GM23248 (cell line): Measurements from ENCODE around the gene PPFIA4. TPM values are rescaled to one million over a fixed set of nuclear protein-coding genes. Genes with fewer than 3 reads are reported as not detected.

ENCODE experiments used
- DNase-seq: peaks from one replicate; pipeline ENCODE4 v3.0.0-alpha.2; 2015
- H2AFZ ChIP-seq: fragments of 200-600 bp; sonication (generic); 2 replicates; pipeline ENCODE4 v1.6.1; 2016; ENCODE audit warnings: antibody characterized with exemption
- H3F3A ChIP-seq: fragments of 200-600 bp; sonication (generic); 2 replicates; pipeline ENCODE4 v1.6.1; 2016; ENCODE audit warnings: mild to moderate bottlenecking, antibody characterized with exemption, mixed run types; ENCODE audit not compliant: insufficient read depth
- H3K27ac ChIP-seq: fragments of 200-600 bp; sonication (generic); 2 replicates; pipeline ENCODE4 v1.5.1; 2016; ENCODE audit warnings: mild to moderate bottlenecking
- H3K27me3 ChIP-seq: fragments of 200-600 bp; sonication (generic); replicated peaks from 2 replicates; pipeline ENCODE4 v1.6.1; 2016; ENCODE audit warnings: mild to moderate bottlenecking; ENCODE audit not compliant: insufficient read depth
- H3K36me3 ChIP-seq: fragments of 200-600 bp; sonication (generic); 2 replicates; pipeline ENCODE4 v1.6.1; 2016; ENCODE audit warnings: low read depth, mild to moderate bottlenecking
- H3K4me1 ChIP-seq: fragments of 200-600 bp; sonication (generic); 2 replicates; pipeline ENCODE4 v1.6.1; 2016; ENCODE audit warnings: mild to moderate bottlenecking; ENCODE audit not compliant: insufficient read depth
- H3K4me2 ChIP-seq: fragments of 200-600 bp; sonication (generic); one replicate; pipeline ENCODE4 v1.6.1; 2016; ENCODE audit warnings: mild to moderate bottlenecking; ENCODE audit not compliant: unreplicated experiment
- H3K4me3 ChIP-seq: fragments of 200-600 bp; sonication (generic); 2 replicates; pipeline ENCODE4 v1.5.1; 2016; ENCODE audit warnings: mild to moderate bottlenecking
- H3K79me2 ChIP-seq: fragments of 200-600 bp; sonication (generic); 2 replicates; pipeline ENCODE4 v1.6.1; 2016; ENCODE audit warnings: mild to moderate bottlenecking; ENCODE audit not compliant: insufficient read depth
- H3K9ac ChIP-seq: fragments of 200-600 bp; sonication (generic); 2 replicates; pipeline ENCODE4 v1.6.1; 2016; ENCODE audit warnings: mild to moderate bottlenecking
- H3K9me2 ChIP-seq: fragments of 200-600 bp; sonication (generic); 2 replicates; pipeline ENCODE4 v1.6.1; 2016; ENCODE audit warnings: mixed run types, mild to moderate bottlenecking, moderate library complexity; ENCODE audit not compliant: insufficient read depth
- H3K9me3 ChIP-seq: fragments of 200-600 bp; sonication (generic); one replicate; pipeline ENCODE4 v1.6.1; 2017; ENCODE audit warnings: low read depth
- H4K20me1 ChIP-seq: fragments of 200-600 bp; sonication (generic); 2 replicates; pipeline ENCODE4 v1.6.0; 2016; ENCODE audit not compliant: insufficient read depth
- EZH2 ChIP-seq: fragments of 200-600 bp; sonication (generic); IDR thresholded peaks from 2 replicates; pipeline ENCODE4 v1.6.1; 2018; ENCODE audit warnings: antibody characterized with exemption, mild to moderate bottlenecking; ENCODE audit not compliant: insufficient read depth, poor library complexity, severe bottlenecking
- EZH2phosphoT487 ChIP-seq: fragments of 200-600 bp; sonication (generic); IDR thresholded peaks from 2 replicates; pipeline ENCODE4 v1.6.1; 2018; ENCODE audit warnings: antibody characterized with exemption, moderate library complexity, mild to moderate bottlenecking, low read depth; ENCODE audit not compliant: insufficient read depth
- WGBS, 2 experiments: methylation state at CpG; one replicate each; pipeline ENCODE4 v1.1.6; 2015 to 2017; ENCODE audit warnings: low lambda C conversion rate in 2 of 2, low coverage in 1 of 2; ENCODE audit errors: missing lambda C conversion rate in 2 of 2; 5-methylcytosine and 5-hydroxymethylcytosine counted together
- in situ Hi-C: fragments of 300-500 bp; cut with MboI; formaldehyde crosslinking; loops from 2 replicates; pipeline ENCODE4 v1.15.0; 2020
- polyA plus RNA-seq: library from polyadenylated mRNA; unstranded; fragments of >200 nt; fragmentation: Nextera tagmentation; extraction: Ambion mirVana; gene quantifications from 2 replicates; pipeline ENCODE4 v1.2.1, GENCODE V29; 2016
- total RNA-seq: library from RNA; depleted of rRNA; stranded (reverse); fragments of >200 nt; shearing (Covaris generic); gene quantifications from 2 replicates; pipeline ENCODE4 v1.2.3, GENCODE V29; 2014

PPFIA4 gene
- total and polyA plus RNA-seq, 2 experiments from 2014 or later: 4.9 to 13.6 TPM

DNA sequence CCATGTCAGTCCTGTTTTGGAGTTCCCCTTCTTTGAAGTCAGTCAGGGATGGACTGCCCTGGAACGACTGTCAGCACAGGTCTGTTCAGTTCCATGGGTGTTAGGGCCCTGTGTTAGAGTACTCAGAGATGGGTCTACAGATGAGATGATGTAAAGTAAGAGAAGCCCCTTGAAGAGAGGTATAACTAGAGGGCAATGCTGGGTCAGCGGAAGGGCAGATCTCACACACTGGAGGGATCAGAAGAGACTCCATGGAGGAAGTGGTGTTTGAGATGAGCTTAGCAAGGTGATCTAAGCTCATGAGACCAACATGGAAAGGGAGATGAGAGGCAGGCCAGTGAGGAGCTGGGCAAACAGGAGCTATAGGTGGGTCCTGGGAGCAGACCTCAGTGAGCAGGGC is 7.6 kb downstream of the PPFIA4 start:
- no peak for DNase-seq
- in situ Hi-C loops: loop anchor here (10.0 kb wide), 1 partner anchor 191 kb away; the partner anchor contains the start of gene CHIT1
- H4K20me1 ChIP-seq: no peaks in the 10 kb centered on the region
- H3K79me2 ChIP-seq: peaks cover 33% of the 10 kb centered on the region; the same call in 1 of the 2 replicates
- H3K27me3 ChIP-seq: no peaks in the 10 kb centered on the region
- H3K4me3 ChIP-seq: no peak overlapping the region
- H3F3A ChIP-seq: peaks cover 10% of the 10 kb centered on the region; the same call in 1 of the 2 replicates
- no peaks in the 10 kb centered on the region for H3K9me3 ChIP-seq
- H3K9ac ChIP-seq: no peak overlapping the region
- no peak overlapping the region for H3K27ac ChIP-seq
- H3K4me1 ChIP-seq: peaks cover 16% of the 10 kb centered on the region
- H3K36me3 ChIP-seq: no peaks in the 10 kb centered on the region
- TF ChIP-seq EZH2 (no peak), EZH2phosphoT487 (no peak)
- no peak overlapping the region for H3K4me2 ChIP-seq
- H3K9me2 ChIP-seq: no peaks in the 10 kb centered on the region
- no peak overlapping the region for H2AFZ ChIP-seq
- 92 to 97% methylated on average over 2 of the region's 2 CpGs for WGBS, 2 experiments

DNA sequence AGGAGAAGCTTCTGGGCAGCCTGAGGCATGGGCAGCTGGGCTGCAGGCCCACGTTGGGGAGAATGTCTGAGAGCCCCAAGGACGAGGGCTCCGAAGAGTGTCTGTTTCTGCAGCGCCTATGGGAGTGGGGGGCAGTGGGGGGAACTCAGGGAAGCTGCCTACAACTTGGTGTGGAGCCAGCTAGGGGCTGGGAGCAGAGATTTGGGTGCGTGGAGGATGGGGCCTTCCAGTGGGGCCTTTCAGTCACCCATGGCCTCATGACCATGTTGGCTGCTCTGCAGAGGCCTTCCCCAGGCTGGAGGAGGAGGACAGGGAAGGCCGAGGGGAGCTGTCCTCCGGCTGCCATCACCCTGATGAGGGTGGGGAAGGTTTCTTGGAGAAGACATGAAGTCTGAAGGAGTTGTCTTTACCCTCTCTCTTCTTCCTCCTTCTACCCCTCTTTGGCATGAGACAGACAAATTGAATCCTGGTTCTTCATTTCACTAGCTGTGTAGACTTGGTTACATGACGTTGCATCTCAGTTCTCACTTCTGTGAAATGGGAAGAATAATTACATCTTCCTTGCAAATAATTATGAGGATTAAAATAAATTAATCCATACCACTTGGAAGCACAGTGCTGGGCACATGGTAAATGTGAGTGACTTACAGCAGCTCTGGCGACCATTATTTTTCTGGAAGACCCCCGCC is 8.3 kb downstream of the PPFIA4 start:
- Histone ChIP-seq H3K9me3 (no peaks in the 10 kb centered on the region), H3K36me3 (no peaks in the 10 kb centered on the region), H3K27me3 (no peaks in the 10 kb centered on the region), H3K27ac (no peak overlapping the region), H4K20me1 (no peaks in the 10 kb centered on the region), H3K4me2 (no peak overlapping the region), H3K9me2 (no peaks in the 10 kb centered on the region), H3K4me3 (no peak overlapping the region), H3K4me1 (peaks cover 22% of the 10 kb centered on the region), H2AFZ (no peak overlapping the region), H3K79me2 (peaks cover 33% of the 10 kb centered on the region; the same call in 1 of the 2 replicates), H3F3A (peaks cover 10% of the 10 kb centered on the region; the same call in 1 of the 2 replicates), H3K9ac (no peak overlapping the region)
- in situ Hi-C loops: loop anchor here (10.0 kb wide), 1 partner anchor 190 kb away; the partner anchor contains the start of gene CHIT1
- TF ChIP-seq EZH2 (no peak), EZH2phosphoT487 (no peak)
- whole genome bisulfite sequencing, 2 experiments: 75% methylated on average over 9 to 10 of the region's 10 CpGs
- DNase-seq: no peak

DNA sequence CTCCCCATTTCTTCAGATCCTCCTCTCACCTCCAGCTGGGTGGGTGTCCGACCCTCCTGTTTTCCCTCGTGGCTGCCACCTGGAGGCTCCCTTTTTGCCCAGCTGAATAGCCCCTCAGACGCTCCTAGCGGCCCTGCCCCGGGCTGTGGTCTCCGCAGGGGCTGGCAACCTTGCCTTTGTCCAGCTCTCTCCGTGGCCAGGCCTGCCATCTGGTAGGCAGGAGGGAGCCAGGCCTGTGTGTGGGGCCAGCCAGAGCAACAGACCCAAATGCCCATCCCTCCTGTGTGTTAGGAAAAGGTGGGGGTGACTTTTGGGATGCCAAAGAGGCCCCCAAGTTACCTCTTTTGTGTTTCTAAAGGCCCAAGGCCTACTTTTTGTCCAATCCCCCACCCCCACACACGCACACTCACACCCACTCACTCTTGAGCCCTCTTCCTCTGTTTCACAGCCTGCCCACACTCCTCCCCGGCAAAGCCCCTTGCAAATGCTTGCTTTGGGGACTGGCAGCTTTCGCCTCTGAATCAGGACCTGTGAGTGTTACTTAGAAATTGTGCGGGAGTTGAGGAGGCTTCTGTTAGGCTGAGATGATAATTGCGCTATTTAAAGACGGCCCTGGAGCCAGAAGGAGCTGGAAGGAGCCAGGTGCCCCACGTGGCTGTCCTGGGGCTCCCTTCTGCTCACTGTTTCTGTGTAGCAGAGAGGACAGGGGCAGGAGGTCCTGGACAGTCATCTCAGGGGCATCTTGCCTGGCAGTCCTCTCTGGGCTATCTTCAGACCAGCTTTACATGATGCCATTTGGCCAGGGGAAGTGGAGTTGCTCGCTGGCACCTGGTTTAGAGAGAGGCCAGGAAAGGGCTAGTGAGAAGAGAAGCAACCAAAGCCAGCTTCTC is 9.1 kb downstream of the PPFIA4 start:
- Histone ChIP-seq H4K20me1 (no peaks in the 10 kb centered on the region), H3K4me2 (no peak overlapping the region), H3F3A (peaks cover 10% of the 10 kb centered on the region; the same call in 1 of the 2 replicates), H2AFZ (no peak overlapping the region), H3K4me1 (peaks cover 22% of the 10 kb centered on the region), H3K27ac (no peak overlapping the region), H3K9me3 (no peaks in the 10 kb centered on the region), H3K36me3 (no peaks in the 10 kb centered on the region), H3K9ac (no peak overlapping the region), H3K27me3 (no peaks in the 10 kb centered on the region), H3K4me3 (no peak overlapping the region), H3K79me2 (peaks cover 33% of the 10 kb centered on the region; the same call in 1 of the 2 replicates), H3K9me2 (no peaks in the 10 kb centered on the region)
- in situ Hi-C loops: loop anchor here (10.0 kb wide), 1 partner anchor 189 kb away; the partner anchor contains the start of gene CHIT1
- 91 to 93% methylated on average over 15 of the region's 15 CpGs for WGBS, 2 experiments
- TF ChIP-seq EZH2phosphoT487 (no peak), EZH2 (no peak)
- no peak for DNase-seq

DNA sequence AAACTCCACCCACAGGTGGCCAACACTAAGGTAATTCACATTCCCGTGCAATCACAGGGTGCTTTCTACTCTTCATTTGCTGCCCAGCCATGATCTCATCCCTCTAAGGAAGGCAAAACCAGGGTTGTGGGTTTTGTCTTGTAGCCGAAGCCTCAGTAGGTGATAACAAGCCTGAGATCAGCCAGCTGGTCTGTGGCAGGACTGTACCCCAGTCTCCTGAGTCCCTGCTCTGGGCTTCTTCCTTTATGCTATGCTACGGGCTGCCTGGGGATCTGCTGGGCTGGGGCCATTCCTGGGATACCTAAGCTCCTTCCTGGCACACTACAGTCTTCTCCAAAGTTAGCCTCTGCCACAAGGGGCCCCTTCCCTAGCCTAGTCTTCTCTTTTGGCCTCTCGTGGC is 9.8 kb downstream of the PPFIA4 start:
- Histone ChIP-seq H3K79me2 (peaks cover 33% of the 10 kb centered on the region; the same call in 1 of the 2 replicates), H3K27me3 (no peaks in the 10 kb centered on the region), H3K9me2 (no peaks in the 10 kb centered on the region), H4K20me1 (no peaks in the 10 kb centered on the region), H3F3A (peaks cover 15% of the 10 kb centered on the region; the same call in 1 of the 2 replicates), H3K4me3 (no peak overlapping the region), H3K9me3 (no peaks in the 10 kb centered on the region), H3K4me1 (peaks cover 26% of the 10 kb centered on the region), H2AFZ (no peak overlapping the region), H3K27ac (no peak overlapping the region), H3K36me3 (no peaks in the 10 kb centered on the region), H3K9ac (no peak overlapping the region), H3K4me2 (no peak overlapping the region)
- in situ Hi-C loops: loop anchor here (10.0 kb wide), 1 partner anchor 189 kb away; the partner anchor contains the start of gene CHIT1
- DNase-seq: no peak
- WGBS, 2 experiments: 74 to 75% methylated on average over 4 of the region's 4 CpGs
- no peak for TF ChIP-seq EZH2
- no peak for TF ChIP-seq EZH2phosphoT487
